Sciatic nerve (tissue), 2 donors: Measurements from ENCODE around the gene CALM1. TPM values are rescaled to one million over a fixed set of nuclear protein-coding genes. Genes with fewer than 3 reads are reported as not detected.
A peak's percentile ranks its signal among the peaks of the same experiment; 100 is the strongest.

Source experiments
- ATAC-seq: fragments of 200-7000 bp; cut with Tn5 transposase; one replicate; pipeline ENCODE4 v1.9.1; 2020; ENCODE audit warnings: mild to moderate bottlenecking, moderate library complexity
- DNase-seq: peaks from one replicate; pipeline ENCODE4 v3.0.0-alpha.2; 2020; ENCODE audit warnings: low spot score
- intact Hi-C: fragments of 100-400 bp; cut with DNase I; formaldehyde crosslinking; loops from one replicate; pipeline ENCODE4 v1.14.2; 2022
- total RNA-seq: library from RNA; stranded (reverse); fragmentation: NEBNext Ultra II Directional; extraction: Animal tissue kit (Norgen Biotek cat#: 25700); gene quantifications from one replicate; pipeline ENCODE4 v1.2.1, GENCODE V29; 2021
- donor health status: DM: no; HTN: no; CAD: no.
- donor health status: DM: no; HTN: no; CAD: no.

CALM1 gene
- total RNA-seq, 1 donor from 2014 or later, result 340 TPM

DNA sequence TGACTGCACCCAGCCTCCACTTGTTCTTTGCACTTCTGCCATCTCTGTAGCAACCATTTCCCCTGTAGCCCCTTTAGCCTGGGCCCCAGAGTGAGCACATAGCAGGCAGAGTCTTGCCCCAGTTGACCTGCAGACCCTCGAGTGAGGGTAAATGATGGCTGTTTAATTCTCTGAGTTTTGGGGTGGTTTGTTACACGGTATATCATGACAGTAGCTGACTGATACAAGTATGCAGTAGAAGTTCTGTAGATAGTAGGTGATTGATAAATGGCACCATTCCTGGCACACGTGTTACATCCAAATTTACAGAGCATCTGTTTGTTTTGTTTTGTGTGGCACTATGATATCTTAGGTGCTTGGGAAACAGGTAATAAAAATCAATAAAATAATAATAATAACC, 32.4 kb downstream of the CALM1 start:
- DNase-seq (no peak), ATAC-seq (no peak)
- intact Hi-C loops, result no loop called here

DNA sequence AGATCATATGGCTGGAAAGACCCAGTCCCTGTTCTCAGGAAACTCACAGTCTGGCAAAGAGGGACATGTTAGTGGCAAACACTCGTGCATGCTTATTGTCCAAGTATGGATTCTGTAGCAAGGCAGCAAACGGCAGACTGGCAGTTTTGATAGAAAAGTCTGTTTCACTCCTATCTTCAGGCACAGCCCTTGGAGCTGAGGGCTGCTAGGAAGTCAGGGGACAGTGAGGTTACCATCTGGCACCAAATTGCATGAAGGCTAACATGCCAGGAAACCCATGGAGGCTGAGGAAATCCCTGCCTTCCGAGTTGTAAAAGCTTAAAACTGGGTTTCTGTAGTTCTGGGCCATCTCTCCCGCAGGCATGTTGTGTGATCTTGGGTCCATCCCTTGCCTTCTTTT, 32.9 kb downstream of the CALM1 start:
- DNase-seq, result no peak
- intact Hi-C loops, result no loop called here
- no peak for ATAC-seq

DNA sequence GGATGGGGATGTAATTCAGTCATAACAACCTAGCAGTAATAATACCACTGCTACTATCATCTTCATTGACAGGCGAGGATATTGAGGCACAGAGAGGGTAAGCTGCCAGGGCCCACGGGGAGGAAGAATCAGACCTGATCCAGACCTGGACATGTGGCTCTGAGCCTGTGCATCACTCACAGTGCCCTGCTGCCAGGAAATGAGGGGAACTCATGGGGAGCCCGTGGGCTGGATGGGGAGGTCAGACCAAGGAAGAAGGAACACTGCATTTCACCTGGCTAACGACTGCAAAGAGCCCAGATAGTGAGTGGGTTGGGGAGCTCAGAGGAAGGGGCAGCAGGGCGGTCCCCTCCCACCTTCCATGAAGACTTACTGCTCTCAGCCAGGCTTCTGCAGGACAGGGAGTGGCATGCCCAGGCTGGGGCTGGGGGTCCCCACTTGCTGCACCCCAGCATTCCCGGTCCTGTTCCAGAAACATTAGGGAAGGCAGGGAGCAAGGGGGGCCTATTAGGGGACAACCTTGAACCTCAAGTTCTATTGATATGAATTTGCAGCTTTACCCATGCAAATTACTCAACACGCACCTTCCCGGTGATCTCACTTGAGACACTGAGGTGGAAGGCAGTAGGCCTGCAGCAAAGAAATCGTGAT, 37.7 kb downstream of the CALM1 start:
- ATAC-seq (no peak), DNase-seq (no peak)
- intact Hi-C loops, result no loop called here

DNA sequence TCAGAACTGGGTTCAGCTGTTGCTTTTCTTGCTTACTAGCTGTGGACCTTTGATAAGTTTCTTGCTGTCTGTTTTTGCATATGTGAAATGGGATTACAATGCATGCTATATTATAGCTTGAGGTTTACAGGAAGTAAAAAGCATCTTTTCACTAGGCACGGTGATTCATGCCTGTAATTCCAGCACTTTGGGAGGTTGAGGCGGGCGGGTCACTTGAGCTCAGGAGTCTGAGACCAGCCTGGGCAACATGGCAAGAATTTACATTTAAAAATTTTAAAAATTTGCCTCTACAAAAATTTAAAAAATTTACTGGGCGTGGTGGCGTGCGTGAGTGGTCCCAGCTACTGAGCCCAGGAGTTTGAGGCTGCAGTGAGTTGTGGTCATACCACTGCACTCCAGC, 42.0 kb downstream of the CALM1 start:
- no peak for ATAC-seq
- intact Hi-C loops, result no loop called here
- DNase-seq, result no peak

DNA sequence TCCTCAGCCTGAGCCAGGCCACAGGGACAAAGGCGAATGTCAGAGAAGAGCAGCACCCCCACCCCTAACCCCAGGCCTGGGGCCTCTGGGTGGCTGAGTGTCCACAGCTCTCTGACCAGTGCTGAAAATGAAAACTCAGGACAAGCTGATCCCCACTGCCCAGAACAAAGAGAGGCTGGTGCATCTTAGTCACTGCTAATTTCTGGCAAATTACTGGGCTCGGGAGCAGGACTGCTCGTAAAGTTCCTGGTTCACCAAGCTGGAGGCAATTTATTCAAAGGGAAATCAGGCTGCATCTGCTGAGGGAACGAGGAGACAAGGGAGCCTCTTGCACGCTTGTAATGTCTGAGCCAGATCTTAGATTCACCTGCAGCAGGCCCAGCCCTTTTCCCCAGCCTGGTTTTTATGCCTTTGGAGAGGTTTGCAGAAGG, 43.2 kb downstream of the CALM1 start:
- intact Hi-C loops, result no loop called here
- ATAC-seq (no peak), DNase-seq (no peak)

DNA sequence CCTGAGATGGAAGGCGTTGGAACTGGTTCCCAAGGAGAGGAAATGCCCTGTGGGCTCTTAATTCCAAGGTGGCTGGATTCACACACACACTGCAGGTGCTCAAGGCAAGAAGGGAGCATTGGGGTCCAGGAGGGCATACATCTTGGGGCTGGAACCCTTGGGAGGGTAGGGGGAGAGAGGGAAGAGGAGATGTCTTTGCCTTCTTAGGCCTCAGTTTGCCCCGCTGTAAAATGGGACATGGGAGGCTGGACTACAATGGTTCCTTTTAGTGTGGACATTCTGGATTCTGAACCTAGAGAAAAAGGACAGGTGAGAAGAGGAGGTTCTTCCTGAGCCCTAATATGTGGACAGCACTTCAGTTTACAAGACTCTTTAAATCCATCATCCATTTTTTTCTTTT, 43.8 kb downstream of the CALM1 start:
- ATAC-seq (no peak), DNase-seq (no peak)
- intact Hi-C loops, result no loop called here

DNA sequence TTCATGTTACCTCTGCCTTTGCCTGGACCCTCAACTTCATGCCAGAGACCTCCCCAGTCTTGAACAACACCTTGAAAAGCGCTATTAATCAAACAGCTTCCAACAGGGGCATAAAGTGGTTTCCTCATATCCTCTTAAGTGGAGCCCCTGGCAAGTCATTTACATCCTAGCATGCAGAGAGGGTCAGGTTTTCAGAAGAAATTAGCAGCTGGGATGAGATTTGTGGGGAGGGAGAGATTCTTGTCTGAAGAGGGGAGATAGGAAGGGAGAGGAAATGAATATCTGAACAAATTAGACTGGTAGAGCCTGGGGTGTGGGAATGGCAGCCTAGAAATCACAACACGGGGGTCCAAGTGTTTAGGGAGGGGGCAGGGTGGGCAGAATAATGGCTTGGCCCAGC, 45.6 kb downstream of the CALM1 start:
- intact Hi-C loops, result no loop called here
- DNase-seq (no peak), ATAC-seq (no peak)

DNA sequence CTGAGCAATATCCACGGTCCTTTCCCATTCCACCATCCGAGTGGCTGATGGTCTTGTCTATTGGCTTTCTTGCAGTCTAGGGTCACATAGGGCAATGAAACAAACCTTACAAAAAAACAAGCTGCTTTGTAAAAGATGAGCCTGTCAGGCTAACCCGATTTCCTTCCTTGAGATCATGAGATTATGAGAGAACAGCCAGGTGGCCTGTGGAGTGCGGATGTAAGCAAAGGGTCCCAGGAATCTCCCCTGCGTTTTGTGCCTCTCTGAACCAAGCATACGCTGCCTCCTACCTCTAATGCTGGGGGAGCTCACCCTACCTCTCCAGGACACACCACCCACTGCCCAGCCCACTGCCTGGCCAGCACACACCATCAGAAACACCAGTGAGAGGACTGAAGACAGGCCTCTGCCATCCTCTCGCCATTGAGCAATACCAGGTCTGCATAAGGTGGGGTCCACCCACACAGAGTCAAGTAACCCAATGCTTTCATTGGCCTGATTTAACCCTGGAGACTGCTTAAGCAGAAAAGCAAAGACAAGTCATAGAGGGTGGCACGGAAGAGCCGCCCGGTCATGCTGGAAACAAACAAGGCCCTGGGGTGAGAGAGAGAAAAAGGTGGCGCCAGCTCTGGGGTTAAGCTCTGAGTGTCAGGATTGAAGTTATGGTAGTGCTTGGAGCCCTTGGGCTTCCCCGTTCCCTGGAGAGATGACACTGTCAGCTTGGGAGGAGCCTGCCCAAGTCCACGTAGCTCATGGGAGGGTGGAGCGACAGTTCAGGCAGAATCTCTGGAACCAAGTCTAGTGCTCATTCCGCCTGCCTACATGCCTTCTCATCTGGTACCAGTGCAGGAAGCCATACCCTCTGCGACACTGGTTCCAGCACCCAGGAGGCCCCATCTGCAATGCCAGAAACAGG, 46.6 kb downstream of the CALM1 start:
- ATAC-seq (no peak), DNase-seq (no peak)
- intact Hi-C loops, result no loop called here

DNA sequence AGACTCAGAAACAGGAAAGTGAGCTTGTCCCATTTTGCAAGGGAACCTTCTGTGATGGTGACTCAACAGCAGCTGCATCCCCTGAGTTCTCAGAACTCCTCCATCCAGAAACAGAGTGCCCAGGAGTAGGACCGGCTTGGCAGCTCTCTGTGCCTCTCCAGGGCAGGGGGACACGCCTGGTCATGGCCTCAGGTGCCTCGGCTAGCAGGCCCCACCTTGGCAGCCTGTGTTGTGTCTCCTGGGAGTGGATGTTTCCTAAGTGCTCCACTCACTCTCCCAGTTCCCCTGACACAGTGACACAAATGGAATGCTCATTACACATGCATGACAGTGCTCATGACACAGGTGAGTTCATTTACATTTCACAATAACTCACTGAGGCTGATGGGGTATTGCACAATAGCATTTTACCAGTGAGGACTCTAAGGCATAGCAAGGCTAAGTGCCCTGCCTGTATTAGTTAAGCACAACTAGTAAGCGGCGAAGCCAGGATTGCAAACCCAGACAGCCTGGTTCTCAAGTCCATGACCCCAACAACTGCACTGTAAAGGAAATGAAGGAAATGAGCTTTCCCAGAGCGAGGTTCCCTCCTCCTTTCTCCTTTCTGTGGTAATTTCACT, 47.4 kb downstream of the CALM1 start:
- intact Hi-C loops, result no loop called here
- no peak for DNase-seq
- no peak for ATAC-seq

DNA sequence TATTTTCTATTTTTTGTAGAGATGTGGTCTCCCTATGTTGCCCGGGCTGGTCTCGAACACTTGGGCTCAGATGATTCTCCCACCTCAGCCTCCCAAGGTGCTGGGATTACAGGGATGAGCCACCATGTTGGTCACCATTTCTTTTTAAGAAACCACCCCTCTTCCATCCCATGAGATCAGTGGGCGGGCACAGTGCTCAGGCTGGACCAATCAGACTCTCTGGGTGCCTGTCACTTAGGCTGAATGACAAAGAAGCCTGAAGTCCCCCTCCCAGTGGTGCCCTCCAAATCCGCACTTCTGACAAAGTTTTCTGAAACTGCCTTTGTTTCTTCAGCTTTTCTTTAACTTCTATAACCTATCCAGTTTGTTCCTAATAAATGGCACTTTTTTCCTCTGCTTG, 48.2 kb downstream of the CALM1 start:
- intact Hi-C loops, result no loop called here
- ATAC-seq, result no peak
- no peak for DNase-seq

DNA sequence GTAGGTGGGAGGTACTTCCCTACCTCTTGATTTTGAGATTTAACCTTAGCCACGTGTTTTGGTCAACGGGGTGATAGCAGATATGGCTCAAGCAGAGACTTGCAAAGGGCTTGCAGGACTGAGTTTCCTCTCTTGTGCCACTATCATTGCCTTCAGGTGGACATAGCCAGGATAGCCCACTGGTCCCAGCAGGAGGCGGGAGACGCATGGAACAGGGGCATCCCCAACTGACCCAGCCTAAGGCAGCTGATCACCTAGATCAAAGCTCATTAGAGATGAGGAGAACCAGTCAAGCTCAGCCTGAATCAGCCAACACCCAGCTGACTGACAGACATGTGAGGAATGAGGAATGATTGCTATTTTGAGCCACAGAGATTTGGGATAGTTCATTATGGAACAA, 49.6 kb downstream of the CALM1 start:
- ATAC-seq (no peak), DNase-seq (no peak)
- intact Hi-C loops, result no loop called here

DNA sequence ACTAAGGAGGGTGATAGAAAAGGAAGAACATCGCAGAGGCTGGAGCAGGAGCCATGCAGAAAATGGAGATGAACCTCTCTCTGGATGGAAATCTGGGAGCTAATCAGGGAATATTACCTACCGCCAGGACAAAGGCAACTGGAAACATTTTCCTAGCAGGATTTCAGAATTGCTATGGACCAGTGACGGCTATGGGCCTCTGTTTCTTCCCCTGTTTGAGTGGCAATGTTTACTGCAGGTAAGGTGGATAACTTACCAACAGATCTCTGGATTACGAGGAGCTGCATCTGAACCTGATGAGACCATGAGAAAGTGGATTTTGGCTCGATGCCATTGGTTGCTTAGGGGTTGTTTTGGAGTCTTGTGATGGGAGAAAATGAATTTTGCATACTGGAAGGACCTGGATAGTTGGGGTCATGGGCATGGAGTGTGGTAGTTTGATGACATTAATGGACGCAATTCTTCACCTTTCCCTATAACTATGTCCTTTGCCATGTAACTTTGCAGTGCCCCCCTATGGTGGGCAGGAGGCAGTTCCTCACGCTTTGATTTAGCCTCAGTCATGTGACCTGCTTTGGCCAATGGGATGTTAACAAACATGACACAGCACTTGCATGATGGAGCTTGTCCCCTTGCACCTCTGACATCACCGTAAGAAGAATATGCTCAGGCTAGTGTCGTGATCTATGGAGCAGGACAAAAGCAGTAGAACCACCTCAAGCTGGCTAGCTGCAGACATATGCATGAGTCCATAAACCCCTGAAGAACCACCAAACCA, 51.1 kb downstream of the CALM1 start:
- DNase-seq (peak; percentile 28), ATAC-seq (no peak)
- intact Hi-C loops, result no loop called here

DNA sequence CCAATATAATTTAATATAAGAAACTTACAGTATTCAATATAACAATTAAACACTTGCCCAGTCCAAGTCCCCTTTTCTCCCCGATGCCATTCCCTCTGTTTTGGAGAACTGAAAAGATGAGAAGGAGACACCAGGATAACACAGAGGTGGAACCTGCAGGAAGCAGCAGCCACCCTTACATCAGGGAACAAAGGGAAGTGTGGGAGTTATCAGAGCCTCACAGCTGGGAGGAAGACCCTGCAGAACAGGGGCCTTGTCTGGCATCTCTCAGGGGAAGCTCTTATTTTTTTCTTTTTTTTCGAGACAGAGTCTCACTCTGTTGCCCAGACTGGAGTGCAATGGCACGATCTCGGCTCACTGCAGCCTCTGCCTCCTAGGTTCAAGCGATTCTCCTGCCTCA, 52.6 kb downstream of the CALM1 start:
- no peak for DNase-seq
- intact Hi-C loops, result no loop called here
- no peak for ATAC-seq

DNA sequence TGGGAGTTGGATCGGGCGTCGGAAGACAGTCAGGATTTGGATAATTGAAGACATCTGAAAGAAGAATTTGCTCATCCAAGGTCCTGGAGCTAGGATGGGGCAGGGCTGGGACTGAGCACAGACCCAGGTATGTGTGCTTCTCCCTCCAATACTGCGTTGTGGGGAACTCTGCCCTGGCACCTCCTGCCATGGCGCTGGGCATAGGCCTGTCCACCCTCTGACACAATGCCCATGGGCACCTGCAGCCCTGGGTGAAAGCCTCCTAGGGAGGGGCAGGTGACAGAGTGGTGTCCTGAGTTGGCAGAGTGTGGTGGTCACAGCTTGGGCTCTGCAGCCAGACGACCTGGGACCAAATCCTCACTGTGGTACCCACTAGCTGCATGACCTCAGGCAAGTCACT, 53.3 kb downstream of the CALM1 start:
- DNase-seq (no peak), ATAC-seq (no peak)
- intact Hi-C loops, result no loop called here

DNA sequence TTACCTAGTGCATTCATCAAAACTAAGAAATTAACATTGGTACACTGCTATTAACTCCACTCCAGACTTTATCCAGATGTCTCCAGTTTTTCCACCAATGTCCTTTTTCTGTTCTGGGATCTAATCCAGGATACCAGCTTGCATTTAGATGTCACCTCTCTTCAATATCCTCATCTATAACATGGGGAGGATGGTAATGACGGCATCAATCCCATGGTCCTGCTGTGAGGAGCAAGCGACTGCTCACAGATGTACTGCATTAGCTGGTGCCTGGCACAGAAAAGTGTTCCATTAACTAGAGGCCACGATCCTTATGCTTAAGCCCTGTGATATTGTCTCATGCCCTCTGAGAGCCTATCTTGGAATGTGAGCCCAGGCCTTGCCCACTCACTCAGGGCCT, 53.8 kb downstream of the CALM1 start:
- DNase-seq, result no peak
- intact Hi-C loops, result no loop called here
- ATAC-seq, result no peak

DNA sequence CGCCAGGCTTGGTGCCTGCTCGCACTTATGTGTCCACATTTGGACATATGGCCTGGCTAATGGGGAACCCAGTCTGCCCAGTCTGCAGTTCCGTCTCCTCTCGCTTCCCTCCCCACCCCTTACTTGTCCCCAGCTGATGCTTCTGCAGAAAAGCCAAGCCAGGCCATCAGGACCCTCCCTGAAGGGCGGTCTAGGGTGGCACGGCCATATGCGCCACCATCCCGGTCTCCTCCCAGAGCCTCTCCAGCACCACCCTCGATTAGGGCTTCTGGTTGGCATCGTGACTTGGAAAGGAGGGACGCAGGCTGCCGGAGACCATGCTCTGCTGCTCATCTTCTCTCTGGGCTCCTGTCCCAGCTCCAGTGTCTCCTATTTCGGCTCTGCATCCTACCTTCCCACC, 54.6 kb downstream of the CALM1 start:
- no peak for DNase-seq
- ATAC-seq, result no peak
- intact Hi-C loops, result no loop called here

DNA sequence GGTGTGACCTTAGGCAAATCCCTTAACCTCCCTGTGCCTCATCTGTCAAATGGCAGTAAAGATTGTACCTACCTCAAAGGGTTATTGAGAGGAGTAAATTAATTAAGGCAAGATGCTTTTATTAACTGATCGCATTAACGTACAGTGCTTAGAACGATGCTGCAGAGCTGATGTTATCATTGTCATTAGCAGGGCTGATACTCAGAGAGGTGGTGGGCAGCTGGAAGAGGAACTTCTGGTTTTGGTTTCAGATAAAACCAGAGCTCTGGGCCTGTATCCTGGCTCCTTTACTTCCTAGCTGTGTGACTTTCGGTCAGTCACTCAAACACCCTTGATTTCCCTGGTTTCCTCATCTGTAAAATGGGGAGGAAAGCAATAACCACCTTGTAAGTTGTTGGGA, 55.1 kb downstream of the CALM1 start:
- DNase-seq (no peak), ATAC-seq (no peak)
- intact Hi-C loops, result no loop called here

DNA sequence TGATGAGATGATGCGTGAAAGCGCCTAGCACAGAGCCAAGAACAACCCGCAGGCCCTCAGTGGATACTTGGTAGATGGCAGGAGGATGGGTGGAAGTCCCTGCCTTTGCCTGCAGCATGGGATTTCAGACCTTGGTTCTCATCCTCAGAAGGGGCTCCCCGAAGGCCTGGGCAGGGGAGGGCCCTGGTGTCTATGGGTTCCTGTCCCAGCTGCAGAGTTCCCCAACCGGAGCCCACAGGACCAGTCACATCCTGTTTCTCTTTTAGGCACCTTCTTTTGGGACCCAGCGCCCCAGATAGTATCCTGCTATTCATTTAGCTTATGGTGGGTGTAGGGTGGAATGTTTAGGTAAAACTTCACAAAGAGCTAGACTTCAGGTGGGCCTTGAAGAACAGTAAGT, 55.5 kb downstream of the CALM1 start:
- intact Hi-C loops, result no loop called here
- DNase-seq, result no peak
- ATAC-seq, result no peak

DNA sequence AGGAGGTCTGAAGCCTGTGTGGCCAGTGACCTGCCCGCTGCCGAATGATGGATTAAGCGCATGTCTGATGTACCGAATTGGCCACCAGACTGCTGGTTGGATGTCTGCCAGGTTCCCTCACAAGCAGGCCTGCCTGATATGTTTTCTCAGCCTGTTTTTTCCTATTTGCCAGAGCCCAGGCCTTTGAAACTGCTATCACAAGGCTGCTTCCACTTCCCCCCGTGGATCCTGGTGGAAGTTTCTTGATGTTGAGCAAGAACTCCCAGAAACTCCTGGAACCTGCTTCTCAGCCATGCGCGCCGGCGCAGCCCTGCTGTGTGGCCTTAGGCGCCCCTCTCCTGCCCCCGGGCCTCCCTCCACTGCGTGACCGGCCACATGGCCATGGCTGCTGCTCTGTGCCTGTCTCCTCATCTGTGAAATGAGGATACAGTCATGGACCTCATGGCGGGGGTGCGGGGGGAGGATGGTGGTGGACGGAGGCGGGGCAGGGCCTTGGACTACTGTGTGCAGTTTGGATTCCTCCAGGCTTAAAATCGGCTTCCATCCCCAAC, 56.6 kb downstream of the CALM1 start:
- ATAC-seq (peak; percentile 61), DNase-seq (no peak)
- intact Hi-C loops, result no loop called here
